Kidney epithelial cell (primary cell): ENCODE data around the gene DCBLD1. TPM values are rescaled to one million over a fixed set of nuclear protein-coding genes. Genes with fewer than 3 reads are reported as not detected.

ENCODE experiments used
- DNase-seq: peaks from one replicate; pipeline ENCODE4 v3.0.0-alpha.2; 2010; ENCODE audit warnings: low read depth
- H3K27me3 ChIP-seq: 2 replicates; pipeline ENCODE4 v1.6.0; 2011; ENCODE audit warnings: low read length; ENCODE audit not compliant: control insufficient read depth, insufficient read depth
- H3K36me3 ChIP-seq: 2 replicates; pipeline ENCODE4 v1.5.1; 2011; ENCODE audit warnings: low read length; ENCODE audit not compliant: control insufficient read depth, insufficient read depth
- H3K4me3 ChIP-seq: 2 replicates; pipeline ENCODE4 v1.5.1; 2011; ENCODE audit warnings: low read depth, mild to moderate bottlenecking, control low read depth, low read length
- CTCF ChIP-seq: IDR thresholded peaks from 2 replicates; pipeline ENCODE4 v1.5.1; 2011; ENCODE audit warnings: mild to moderate bottlenecking, moderate library complexity, low read length, control low read depth, inconsistent platforms; ENCODE audit not compliant: insufficient read depth, poor library complexity, severe bottlenecking
- total RNA-seq: library from RNA; depleted of rRNA; stranded (reverse); fragments of >200 nt; gene quantifications from 2 replicates; pipeline ENCODE4 v1.2.3, GENCODE V29; 2015

Gene DCBLD1
- total RNA-seq, 1 donor from 2014 or later, result 10.6 TPM

- TF ChIP-seq CTCF, result no peak
- Histone ChIP-seq H3K36me3 (no peaks in the 10 kb centered on the region), H3K4me3 (no peak overlapping the region), H3K27me3 (no peaks in the 10 kb centered on the region)
- no peak for DNase-seq
These were observed 26.0 kb downstream of the DCBLD1 start for GRCh38 chr6:117508450-117508971.

GRCh38 chr6:117509021-117509420 is 26.5 kb downstream of the DCBLD1 start:
- no peaks in the 10 kb centered on the region for H3K36me3 ChIP-seq

GRCh38 chr6:117512056-117512828 is 29.8 kb downstream of the DCBLD1 start:
- H3K36me3 ChIP-seq, result no peaks in the 10 kb centered on the region
- DNase-seq, result no peak
- no peak for TF ChIP-seq CTCF
- no peak overlapping the region for H3K4me3 ChIP-seq
- H3K27me3 ChIP-seq, result no peaks in the 10 kb centered on the region

More at GRCh38 chr6:117509021-117509420, 26.5 kb downstream of the DCBLD1 start:
- Histone ChIP-seq H3K27me3 (no peaks in the 10 kb centered on the region), H3K4me3 (no peak overlapping the region)
- no peak for TF ChIP-seq CTCF
- DNase-seq, result no peak

GRCh38 chr6:117512987-117513573 is 30.6 kb downstream of the DCBLD1 start:
- no peak for DNase-seq
- Histone ChIP-seq H3K27me3 (no peaks in the 10 kb centered on the region), H3K36me3 (no peaks in the 10 kb centered on the region), H3K4me3 (no peak overlapping the region)
- TF ChIP-seq CTCF, result no peak

GRCh38 chr6:117513778-117514365 is 31.4 kb downstream of the DCBLD1 start:
- Histone ChIP-seq H3K36me3 (no peaks in the 10 kb centered on the region), H3K27me3 (no peaks in the 10 kb centered on the region), H3K4me3 (no peak overlapping the region)
- no peak for DNase-seq
- no peak for TF ChIP-seq CTCF
